GM23338 (cell line): ENCODE results near the gene BICD2. TPM values are rescaled to one million over a fixed set of nuclear protein-coding genes. Genes with fewer than 3 reads are reported as not detected.

Experiments used
- ATAC-seq: fragments of 200-7000 bp; cut with Tn5 transposase; 3 replicates; pipeline ENCODE4 v1.9.1; 2020
- DNase-seq: peaks from one replicate; pipeline ENCODE4 v3.0.0-alpha.2; 2015; ENCODE audit warnings: low spot score
- H2AFZ ChIP-seq: fragments of 200-600 bp; sonication (generic); 2 replicates; pipeline ENCODE4 v1.8.0; 2016; ENCODE audit warnings: antibody characterized with exemption, mild to moderate bottlenecking, moderate library complexity
- H3F3A ChIP-seq: fragments of 200-600 bp; sonication (generic); replicated peaks from 2 replicates; pipeline ENCODE4 v1.8.0; 2017; ENCODE audit warnings: antibody characterized with exemption, mixed run types, low read depth
- H3K27ac ChIP-seq: fragments of 200-600 bp; sonication (generic); 2 replicates; pipeline ENCODE4 v1.6.1; 2016; ENCODE audit warnings: low read depth
- H3K27me3 ChIP-seq: fragments of 200-600 bp; sonication (generic); 2 replicates; pipeline ENCODE4 v1.8.0; 2016; ENCODE audit warnings: mild to moderate bottlenecking, mixed run types, moderate library complexity; ENCODE audit not compliant: insufficient read depth
- H3K36me3 ChIP-seq: fragments of 200-600 bp; sonication (generic); 2 replicates; pipeline ENCODE4 v1.8.0; 2016; ENCODE audit warnings: mild to moderate bottlenecking; ENCODE audit not compliant: insufficient read depth
- H3K4me1 ChIP-seq: fragments of 200-600 bp; sonication (generic); 2 replicates; pipeline ENCODE4 v1.8.0; 2016; ENCODE audit warnings: mild to moderate bottlenecking, moderate library complexity; ENCODE audit not compliant: insufficient read depth
- H3K4me2 ChIP-seq: fragments of 200-600 bp; sonication (generic); 2 replicates; pipeline ENCODE4 v1.7.1; 2017; ENCODE audit warnings: mixed run types
- H3K4me3 ChIP-seq: fragments of 200-600 bp; sonication (generic); 2 replicates; pipeline ENCODE4 v1.6.1; 2016; ENCODE audit warnings: mixed run types
- H3K79me2 ChIP-seq: fragments of 200-600 bp; sonication (generic); replicated peaks from 2 replicates; pipeline ENCODE4 v1.8.0; 2017; ENCODE audit warnings: mild to moderate bottlenecking; ENCODE audit not compliant: insufficient read depth
- H3K9me2 ChIP-seq: fragments of 200-600 bp; sonication (generic); 2 replicates; pipeline ENCODE4 v1.8.0; 2017; ENCODE audit not compliant: insufficient read depth
- H4K20me1 ChIP-seq: fragments of 200-600 bp; sonication (generic); replicated peaks from 2 replicates; pipeline ENCODE4 v1.8.0; 2017; ENCODE audit warnings: mild to moderate bottlenecking; ENCODE audit not compliant: insufficient read depth
- H3K27ac Mint-ChIP-seq: 2 replicates; pipeline ENCODE4 v1.8.0; 2020; ENCODE audit warnings: inconsistent platforms, mild to moderate bottlenecking, moderate library complexity, mixed read lengths
- H3K27me3 Mint-ChIP-seq: 3 replicates; pipeline ENCODE4 v1.8.0; 2022; ENCODE audit warnings: low read depth, mild to moderate bottlenecking, moderate library complexity, mixed read lengths, inconsistent platforms; ENCODE audit not compliant: insufficient read depth, poor library complexity
- H3K36me3 Mint-ChIP-seq: 3 replicates; pipeline ENCODE4 v1.8.0; 2021; ENCODE audit warnings: low read depth, mild to moderate bottlenecking, inconsistent platforms, moderate library complexity, mixed read lengths
- H3K4me1 Mint-ChIP-seq: 3 replicates; pipeline ENCODE4 v1.8.0; 2020; ENCODE audit warnings: mild to moderate bottlenecking, inconsistent platforms, mixed read lengths
- H3K4me3 Mint-ChIP-seq: 3 replicates; pipeline ENCODE4 v1.8.0; 2021; ENCODE audit warnings: moderate library complexity, mild to moderate bottlenecking, inconsistent platforms, mixed read lengths
- H3K9me3 Mint-ChIP-seq: 3 replicates; pipeline ENCODE4 v1.8.0; 2020; ENCODE audit warnings: moderate library complexity, mild to moderate bottlenecking, inconsistent platforms, mixed read lengths
- CTCF ChIP-seq, 2 experiments: fragments of 200-600 bp in 1 of 2; sonication (generic) in 1 of 2; conservative IDR thresholded peaks; 2 replicates each; pipeline versions ENCODE4 v1.5.1 to v1.6.1; 2016 to 2017; ENCODE audit warnings: antibody characterized with exemption in 2 of 2, low read depth in 2 of 2, mild to moderate bottlenecking in 2 of 2, moderate library complexity in 1 of 2
- EZH2 ChIP-seq: fragments of 200-600 bp; sonication (generic); IDR thresholded peaks from one replicate; pipeline ENCODE4 v1.8.0; 2017; ENCODE audit warnings: antibody characterized with exemption, mild to moderate bottlenecking, low read depth; ENCODE audit not compliant: unreplicated experiment
- EZH2phosphoT487 ChIP-seq: fragments of 200-600 bp; sonication (generic); IDR thresholded peaks from one replicate; pipeline ENCODE4 v1.8.1; 2018; ENCODE audit warnings: antibody characterized with exemption; ENCODE audit not compliant: unreplicated experiment
- JUNB ChIP-seq: IDR thresholded peaks from one replicate; pipeline ENCODE4 v1.6.1; 2016; ENCODE audit warnings: antibody characterized with exemption; ENCODE audit not compliant: unreplicated experiment
- NANOG ChIP-seq: IDR thresholded peaks from 2 replicates; pipeline ENCODE4 v1.6.1; 2016; ENCODE audit warnings: antibody characterized with exemption, borderline replicate concordance
- POLR2AphosphoS5 ChIP-seq: IDR thresholded peaks from 2 replicates; pipeline ENCODE4 v1.6.1; 2016; ENCODE audit warnings: antibody characterized with exemption, low read depth
- REST ChIP-seq: IDR thresholded peaks from one replicate; pipeline ENCODE4 v1.6.1; 2018; ENCODE audit warnings: antibody characterized with exemption; ENCODE audit not compliant: unreplicated experiment
- STAT1 ChIP-seq: IDR thresholded peaks from one replicate; pipeline ENCODE4 v1.6.1; 2016; ENCODE audit warnings: antibody characterized with exemption; ENCODE audit not compliant: unreplicated experiment
- ZNF114 ChIP-seq: fragments of 250-450 bp; sonication (Bioruptor Pico); IDR thresholded peaks from 2 replicates; pipeline ENCODE4 v1.5.0; 2020; ENCODE audit warnings: mild to moderate bottlenecking, moderate library complexity
- ZNF331 ChIP-seq: fragments of 250-450 bp; sonication (Bioruptor Pico); IDR thresholded peaks from 2 replicates; pipeline ENCODE4 v1.5.0; 2020; ENCODE audit warnings: low read depth, mild to moderate bottlenecking, moderate library complexity
- ZNF462 ChIP-seq: fragments of 250-450 bp; sonication (Bioruptor Pico); IDR thresholded peaks from 2 replicates; pipeline ENCODE4 v1.5.0; 2020; ENCODE audit warnings: mild to moderate bottlenecking, moderate library complexity
- polyA plus RNA-seq: library from polyadenylated mRNA; unstranded; fragments of >200 nt; fragmentation: Nextera tagmentation; extraction: Ambion mirVana; gene quantifications from 2 replicates; pipeline ENCODE4 v1.2.1, GENCODE V29; 2016
- total RNA-seq: library from RNA; depleted of rRNA; stranded (reverse); fragments of >200 nt; shearing (Covaris generic); gene quantifications from 2 replicates; pipeline ENCODE4 v1.2.3, GENCODE V29; 2014

The BICD2 gene
- total and polyA plus RNA-seq, 2 experiments from 2014 or later, result 8.7 to 34.3 TPM

- Histone ChIP-seq H3F3A (no peaks in the 10 kb centered on the region), H3K79me2 (0 out of 2 replicates have a peak, but pooled peaks cover under 1% of the 10 kb centered on the region), H3K4me2 (no peak overlapping the region), H3K27me3 (no peaks in the 10 kb centered on the region), H4K20me1 (no peaks in the 10 kb centered on the region; the same call in 1 of the 2 replicates), H3K4me1 (no peaks in the 10 kb centered on the region), H3K9me2 (no peaks in the 10 kb centered on the region), H3K36me3 (peaks cover 20% of the 10 kb centered on the region; the same call in 1 of the 2 replicates), H2AFZ (no peak overlapping the region), H3K27ac (no peak overlapping the region), H3K4me3 (no peak overlapping the region)
- Mint-ChIP-seq H3K27ac (no peak overlapping the region), H3K9me3 (no peaks in the 10 kb centered on the region), H3K36me3 (peaks cover 37% of the 10 kb centered on the region), H3K27me3 (no peaks in the 10 kb centered on the region), H3K4me1 (no peaks in the 10 kb centered on the region; the same call in 2 of the 3 replicates), H3K4me3 (no peak overlapping the region)
- no peak for ATAC-seq
- DNase-seq, result no peak
- TF ChIP-seq NANOG, result no peak
These were observed 53.5 kb downstream of the BICD2 start for GRCh38 chr9:92711146-92711545.

GRCh38 chr9:92710368-92710767 lies 54.3 kb downstream of the BICD2 start:
- Histone ChIP-seq H3K27ac (no peak overlapping the region), H3F3A (no peaks in the 10 kb centered on the region), H3K9me2 (no peaks in the 10 kb centered on the region), H3K27me3 (no peaks in the 10 kb centered on the region), H3K4me3 (no peak overlapping the region), H3K4me1 (no peaks in the 10 kb centered on the region), H3K4me2 (no peak overlapping the region), H3K36me3 (peaks cover 14% of the 10 kb centered on the region; the same call in 1 of the 2 replicates), H3K79me2 (no peaks in the 10 kb centered on the region), H4K20me1 (no peaks in the 10 kb centered on the region; the same call in 1 of the 2 replicates), H2AFZ (no peak overlapping the region)
- no peak overlapping the region for H3K27ac Mint-ChIP-seq
- DNase-seq (no peak), ATAC-seq (no peak)
- H3K9me3 Mint-ChIP-seq, result no peaks in the 10 kb centered on the region
- no peak overlapping the region for H3K4me3 Mint-ChIP-seq
- no peaks in the 10 kb centered on the region; the same call in 2 of the 3 replicates for H3K4me1 Mint-ChIP-seq
- peaks cover 32% of the 10 kb centered on the region for H3K36me3 Mint-ChIP-seq
- no peaks in the 10 kb centered on the region for H3K27me3 Mint-ChIP-seq
- TF ChIP-seq EZH2phosphoT487 (no peak), ZNF114 (CRISPR knock-in tag) (no peak), CTCF (conservative IDR thresholded peaks at IDR 0.05; ENCODE audit: low read depth in 2 of 2) (no peak), EZH2 (no peak), ZNF331 (CRISPR knock-in tag) (no peak), NANOG (no peak), REST (no peak), STAT1 (no peak), POLR2AphosphoS5 (no peak), ZNF462 (no peak), JUNB (no peak)
